ENCODE measurements around the gene RMRP.

RMRP gene

DNA sequence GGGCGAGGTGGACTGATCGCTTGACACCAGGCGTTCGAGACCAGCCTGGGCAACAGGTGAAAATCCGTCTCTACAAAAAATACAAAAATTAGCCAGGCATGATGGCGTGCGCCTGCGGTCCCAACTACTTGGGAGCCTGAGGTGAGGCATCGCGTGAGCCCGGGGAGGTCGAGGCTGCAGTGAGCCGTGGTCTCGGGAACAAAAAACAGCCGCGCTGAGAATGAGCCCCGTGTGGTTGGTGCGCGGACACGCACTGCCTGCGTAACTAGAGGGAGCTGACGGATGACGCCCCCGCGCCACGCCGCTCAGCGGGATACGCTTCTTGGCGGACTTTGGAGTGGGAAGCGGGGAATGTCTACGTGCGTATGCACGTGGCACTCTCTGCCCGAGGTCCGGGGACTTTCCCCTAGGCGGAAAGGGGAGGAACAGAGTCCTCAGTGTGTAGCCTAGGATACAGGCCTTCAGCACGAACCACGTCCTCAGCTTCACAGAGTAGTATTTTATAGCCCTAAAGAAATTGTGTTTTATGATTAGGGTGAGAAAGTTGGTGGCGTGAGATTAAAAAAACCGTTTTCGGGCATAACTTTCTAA, at the start of gene RMRP:
TSS of gene RMRP (minus strand) at position 474 of the 591 bp plus-strand sequence.
- peak; percentile 99 for DNase-seq

DNA sequence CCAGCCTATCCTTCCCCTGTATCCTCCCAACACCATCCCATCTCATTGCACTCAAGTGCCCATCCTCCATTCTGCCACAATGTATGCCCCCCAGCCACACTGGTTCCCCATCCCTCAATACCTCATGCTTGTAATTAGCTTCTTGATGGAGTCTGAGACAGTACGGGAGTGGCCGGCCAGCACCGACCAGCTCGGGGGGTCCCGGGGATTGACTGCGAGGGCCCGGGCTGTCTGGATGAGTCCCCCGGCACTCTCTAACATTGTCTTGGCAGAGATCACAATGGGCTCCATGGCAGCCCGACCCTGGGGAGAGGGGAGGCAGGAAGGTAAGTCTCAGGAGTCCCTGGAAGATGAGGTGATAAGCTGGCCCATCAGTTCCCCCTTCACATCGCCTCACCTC, 49.1 kb upstream of the RMRP start:
- DNase-seq = no peak

DNA sequence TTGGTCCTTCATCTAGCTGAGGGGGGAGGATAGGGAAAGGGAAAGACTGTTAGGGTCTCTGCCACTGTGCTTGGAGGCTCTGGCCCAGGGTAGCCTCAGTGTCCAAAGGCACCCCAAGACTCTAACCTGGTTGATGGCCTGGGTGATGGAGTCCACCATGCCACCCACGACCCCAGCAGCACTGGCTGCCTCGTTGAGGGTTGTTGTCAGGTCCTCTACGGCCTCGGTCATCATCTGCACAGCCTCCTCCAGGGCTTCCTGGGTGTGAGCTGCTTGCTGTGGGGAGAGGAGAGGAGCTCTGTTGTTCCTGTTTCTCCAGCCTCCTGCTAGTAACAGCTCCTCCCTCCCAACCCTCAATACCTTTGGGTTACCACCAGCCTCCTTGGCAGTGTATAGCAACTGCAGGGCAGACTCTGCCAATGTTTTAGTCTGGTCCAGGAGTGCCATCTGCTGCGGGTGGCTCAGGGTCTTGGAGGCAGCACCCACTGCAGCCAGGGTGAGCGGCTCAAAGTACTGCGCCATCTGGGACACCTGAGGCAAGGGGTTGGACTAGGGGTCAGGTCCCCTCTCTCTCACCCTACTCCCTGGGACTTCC, 48.1 kb upstream of the RMRP start:
- no peak for DNase-seq

DNA sequence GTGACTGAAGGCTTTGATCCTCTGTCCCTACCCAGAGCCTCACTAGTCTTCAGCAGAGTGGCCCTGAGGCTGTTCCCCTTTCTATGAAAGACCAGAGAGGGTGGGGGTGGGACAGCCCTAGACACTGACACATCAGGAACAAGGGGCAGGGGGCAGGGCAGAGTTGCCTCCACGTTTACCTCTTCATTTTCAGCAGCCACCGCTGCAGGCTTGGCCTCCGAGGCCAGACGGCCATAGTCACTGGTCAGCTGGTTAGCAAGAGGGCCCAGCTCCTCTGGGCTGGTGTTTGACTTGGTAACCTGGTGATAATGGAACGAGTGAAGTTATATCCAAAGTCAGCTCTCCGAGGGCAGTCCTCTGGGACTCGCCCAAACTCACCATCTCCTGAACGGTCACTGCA, 47.6 kb upstream of the RMRP start:
- DNase-seq = no peak

DNA sequence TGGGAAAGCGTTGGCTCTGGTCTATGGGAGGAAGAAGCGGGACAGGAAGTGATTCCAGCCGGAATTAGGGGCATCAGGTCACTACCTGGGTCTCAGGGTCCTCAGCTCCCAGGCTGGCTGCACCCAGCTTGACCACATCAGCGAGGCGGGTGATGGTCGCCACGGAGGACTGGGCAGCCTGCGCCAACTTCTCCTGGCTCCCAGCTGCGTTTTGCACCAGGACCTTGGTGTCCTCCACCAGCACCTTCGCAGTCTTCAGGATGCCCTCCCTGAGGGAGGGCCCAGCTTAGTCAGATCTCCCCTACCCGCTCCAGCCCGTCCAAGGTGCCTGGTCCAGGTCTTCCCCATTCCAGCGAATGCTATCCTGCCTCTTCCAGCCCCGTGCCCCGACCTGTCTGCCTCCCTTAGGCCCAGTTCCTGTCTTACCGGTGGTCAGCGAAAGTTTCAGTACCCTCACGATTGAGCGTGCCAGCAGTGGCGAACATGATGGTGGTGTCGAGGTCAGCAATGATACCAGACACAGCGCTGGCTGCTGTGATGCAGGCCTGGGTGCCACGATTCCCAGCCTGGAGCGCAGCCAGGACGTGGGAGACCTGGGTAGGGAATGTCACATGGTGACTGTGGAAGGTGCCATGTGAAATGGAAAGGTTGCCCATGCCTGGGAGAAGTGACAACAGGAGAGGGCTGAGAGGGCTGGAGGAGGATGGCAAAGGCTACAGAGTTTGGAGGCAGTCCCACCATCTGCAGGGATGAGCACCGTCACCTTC, 46.3 kb upstream of the RMRP start:
- DNase-seq = no peak

DNA sequence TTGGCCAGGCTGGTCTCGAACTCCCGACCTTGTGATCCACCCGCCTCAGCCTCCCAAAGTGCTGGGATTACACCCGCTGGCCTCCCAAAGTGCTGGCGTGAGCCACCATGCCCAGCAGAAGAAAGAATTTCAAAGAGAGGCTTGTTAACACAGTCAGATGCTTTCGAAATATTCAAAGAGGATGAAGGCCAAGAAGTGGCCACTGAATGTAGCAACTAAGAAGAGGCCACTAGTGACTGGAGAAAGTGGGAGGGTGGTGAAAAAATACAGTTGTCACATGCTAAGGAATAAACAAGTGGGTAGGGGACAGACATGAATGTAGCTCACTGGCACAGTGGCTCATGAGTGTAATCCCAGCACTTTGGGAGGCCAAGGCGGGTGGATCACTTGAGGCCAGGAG, 44.9 kb upstream of the RMRP start:
- no peak for DNase-seq

DNA sequence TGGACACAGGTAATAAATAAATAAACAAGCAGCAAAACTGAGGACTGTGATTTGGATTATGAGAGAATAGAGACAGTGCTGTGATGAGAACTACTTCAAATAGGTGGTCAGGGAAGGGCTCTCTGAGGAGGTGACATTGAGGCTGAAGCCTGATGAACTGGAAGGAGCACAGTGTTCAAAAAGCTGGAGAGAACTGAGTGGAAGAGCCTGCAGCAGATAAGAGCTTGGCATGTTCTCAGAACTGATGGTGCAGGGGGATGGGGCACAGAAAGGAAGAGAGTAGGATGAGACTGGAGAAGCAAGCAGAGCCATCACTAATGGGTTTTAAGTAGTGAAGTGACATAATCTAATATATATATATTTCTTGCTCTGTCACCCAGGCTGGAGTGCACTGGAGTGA, 43.1 kb upstream of the RMRP start:
- DNase-seq = no peak

DNA sequence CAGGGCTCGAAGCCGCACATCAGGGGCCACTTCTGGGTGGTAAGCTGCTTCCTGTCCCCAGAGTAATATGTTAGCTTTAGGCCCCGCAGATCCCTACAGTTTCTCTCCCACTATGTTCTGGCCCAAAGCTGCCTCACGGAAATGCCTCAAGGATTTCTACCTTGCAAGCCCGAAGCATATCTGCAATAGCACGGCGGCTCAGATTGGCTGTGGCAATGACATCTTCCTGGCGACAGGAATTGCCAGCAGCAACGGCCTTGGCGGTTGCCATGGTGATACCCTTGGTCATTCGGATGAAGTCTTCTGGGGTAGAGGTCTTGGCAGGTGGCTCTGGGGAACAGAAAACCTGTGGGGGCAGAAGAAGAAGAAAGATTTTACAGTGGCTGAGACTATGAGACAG, 42.2 kb upstream of the RMRP start:
- no peak for DNase-seq

DNA sequence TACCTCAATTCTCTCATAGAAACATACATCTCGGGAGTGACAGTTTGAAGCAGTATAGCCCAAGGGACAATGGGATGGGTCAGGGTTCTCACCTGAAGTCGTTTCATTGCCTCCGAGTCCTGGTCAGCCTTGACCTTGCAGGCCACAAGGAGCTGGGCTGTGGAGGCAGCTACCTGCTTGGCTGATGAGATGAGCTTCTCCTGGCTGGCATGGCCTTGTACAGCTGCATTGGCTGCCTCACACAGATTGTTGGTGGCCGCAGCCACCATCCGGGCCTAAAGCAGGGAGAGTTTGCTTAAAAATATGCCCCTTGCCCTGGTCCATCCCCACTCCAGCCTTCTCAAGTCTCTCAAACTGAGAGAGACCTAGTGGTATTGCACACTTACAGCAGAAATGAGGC, 40.4 kb upstream of the RMRP start:
- DNase-seq = no peak

DNA sequence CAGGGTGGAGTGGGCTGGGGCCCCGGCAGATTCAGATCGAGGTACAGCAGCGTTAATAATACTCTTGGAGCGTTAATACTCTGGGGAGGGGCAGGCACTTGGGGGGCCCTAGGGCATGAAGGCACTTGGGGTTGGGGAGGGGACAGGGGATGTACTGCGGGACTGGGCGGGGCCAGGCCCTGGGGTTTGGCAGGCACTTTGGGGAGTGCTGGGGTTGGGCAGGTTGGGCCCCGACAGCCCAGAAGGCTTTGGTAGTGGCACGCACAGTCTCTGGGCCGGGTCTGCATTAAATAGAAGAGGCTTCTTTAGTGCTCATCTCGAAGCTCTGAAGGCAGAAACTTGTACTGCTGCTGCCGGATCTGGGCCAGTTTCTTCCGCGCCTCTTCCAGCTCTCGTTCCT, 39.7 kb upstream of the RMRP start:
- no peak for DNase-seq

DNA sequence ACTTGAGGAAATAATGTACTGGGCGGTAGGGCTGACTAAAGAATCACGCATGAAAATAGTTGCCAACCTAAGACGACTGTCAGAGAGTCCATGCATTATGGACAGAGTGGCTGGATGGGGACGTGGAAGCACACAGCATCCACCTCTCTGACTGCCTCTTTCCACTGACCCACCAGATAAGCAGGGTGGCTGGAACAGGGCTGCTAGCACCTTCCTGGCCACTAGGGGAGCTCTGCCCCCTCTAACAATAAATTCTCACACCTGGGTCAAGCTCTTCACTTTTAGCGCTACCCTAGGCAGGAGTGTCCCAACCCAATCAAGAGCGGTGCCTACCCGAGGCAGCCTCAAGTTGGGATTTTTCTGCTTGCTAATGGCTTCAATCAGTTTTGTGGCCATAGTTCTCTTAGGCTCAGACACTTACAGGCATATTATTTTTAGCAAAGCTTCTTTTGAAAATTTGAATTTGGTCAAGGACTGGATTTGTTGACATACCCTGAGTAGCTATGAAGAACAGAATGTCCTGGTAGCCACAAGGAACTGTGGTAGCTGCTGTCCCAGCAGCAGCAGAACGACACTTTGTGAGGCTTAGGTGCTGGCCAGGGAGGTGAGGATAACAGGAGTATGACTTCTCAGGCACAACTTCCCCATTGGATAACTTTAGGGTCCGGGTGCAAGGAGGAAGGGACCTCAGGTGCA, 38.8 kb upstream of the RMRP start:
- DNase-seq = peak; percentile 76

DNA sequence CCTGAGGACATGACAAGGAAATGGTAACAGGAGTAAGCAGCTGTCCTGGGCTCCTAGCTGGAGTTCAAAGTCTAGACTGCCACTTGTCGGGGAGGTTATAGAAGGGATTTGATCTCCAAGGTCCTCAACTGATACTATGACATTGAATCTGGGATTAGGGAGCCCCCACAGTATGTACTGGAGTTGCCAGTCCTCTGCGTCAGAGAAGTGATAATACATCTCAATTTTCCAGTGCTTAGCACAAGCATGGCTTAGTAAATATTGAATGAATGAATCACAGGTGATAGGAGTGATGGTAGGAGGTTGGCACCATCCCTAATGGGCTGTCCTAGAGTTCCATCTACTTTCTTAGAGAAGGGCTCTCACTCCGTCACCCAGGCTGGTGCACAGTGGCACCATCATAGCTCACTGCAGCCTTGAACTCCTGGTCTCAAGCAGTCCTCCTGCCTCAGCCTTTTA, 38.2 kb upstream of the RMRP start:
- peak; percentile 91 for DNase-seq

DNA sequence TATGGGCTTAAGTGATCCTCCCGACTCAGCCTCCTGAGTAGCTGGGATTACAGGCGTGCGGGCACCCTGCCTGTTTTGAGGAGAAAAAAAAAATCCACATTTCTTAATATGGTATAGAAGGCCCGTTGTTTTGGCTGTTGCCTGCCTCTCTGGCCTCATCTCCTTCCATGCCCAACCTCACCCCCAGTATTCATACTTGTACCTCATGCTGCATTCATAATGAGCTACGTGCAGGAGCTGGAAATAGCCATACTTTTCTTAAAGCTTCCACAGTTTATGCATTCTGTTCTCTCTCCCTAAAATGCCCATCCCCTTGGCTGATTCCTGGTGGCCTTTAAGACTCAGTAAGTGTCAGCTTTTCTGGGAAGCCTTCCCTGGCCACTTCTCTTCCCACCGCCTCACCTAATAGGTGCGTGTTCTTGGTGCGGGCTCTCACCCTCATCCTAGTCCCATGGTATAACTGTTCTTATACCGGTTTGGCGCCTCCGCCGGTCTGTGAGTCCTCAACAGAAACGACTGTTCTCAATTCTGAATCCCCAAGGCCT, 34.0 kb upstream of the RMRP start:
- DNase-seq = peak; percentile 15

DNA sequence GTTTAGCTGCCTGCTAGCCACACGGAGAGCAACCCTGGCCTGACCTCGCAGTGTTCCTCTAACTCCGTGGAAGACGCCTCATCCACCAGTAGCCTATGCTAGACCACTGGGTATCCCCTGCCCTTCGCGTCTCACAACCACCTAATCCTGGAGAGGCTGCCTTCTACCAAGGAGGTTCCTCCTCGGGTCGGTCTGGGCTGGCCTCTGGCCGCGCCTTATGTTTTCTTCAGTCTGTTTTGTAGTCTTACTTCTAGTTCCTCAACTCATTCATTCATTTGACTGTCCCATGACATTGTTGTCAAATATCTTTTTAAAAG, 33.5 kb upstream of the RMRP start:
- DNase-seq = no peak

DNA sequence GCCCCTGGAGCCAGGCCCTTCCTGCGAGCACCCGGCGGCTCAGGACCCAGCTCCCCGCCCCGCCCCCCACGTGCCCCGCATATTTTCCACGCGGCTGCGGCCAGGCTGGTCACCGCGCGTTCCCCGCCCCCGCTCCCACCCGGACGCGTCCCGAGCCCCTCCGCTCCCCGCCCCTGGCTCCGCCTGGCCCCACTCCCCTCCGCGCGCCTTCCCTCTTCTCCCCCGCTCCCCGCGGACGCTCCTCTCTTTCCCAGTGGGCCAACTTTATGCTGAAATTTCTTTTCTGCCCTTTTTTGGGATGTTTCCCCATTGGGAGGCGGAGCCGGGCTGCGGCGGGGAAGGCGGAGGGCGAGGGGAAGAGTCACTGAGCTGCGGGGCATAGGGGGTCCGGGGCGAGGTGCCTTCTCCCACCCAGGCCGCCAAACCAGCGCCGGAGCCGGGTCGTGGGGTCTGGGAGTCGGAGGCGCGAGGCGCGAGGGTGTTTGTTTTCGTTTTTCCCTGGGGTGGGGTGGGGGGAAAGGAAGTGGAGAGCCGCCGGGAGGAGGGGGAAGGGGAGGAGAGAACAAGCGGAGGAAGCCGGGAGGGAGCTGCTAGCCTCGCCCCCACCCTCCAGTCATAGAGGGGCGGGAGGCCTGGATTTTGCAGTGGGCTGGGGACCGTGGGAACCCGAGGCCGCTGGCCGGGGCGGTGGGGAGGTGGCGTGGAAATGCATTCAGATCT, 33.0 kb upstream of the RMRP start:
- DNase-seq = peak; percentile 59

DNA sequence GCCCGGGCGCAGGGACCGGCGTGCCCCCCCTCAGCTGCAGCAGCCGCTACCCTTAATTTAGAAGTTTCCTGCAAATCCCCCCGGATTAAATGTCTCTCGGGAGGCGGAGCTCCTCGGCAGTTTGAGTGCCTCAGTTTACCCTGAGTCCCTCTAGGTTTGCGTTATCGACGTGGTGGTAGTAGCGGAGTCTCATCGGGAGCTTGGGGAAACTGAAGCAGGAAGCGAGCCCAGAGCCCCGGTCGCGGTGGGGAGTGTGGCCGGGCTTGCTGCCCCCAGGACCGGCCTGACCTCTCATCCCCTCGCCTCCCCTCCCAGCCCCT, 32.4 kb upstream of the RMRP start:
- peak; percentile 23 for DNase-seq

DNA sequence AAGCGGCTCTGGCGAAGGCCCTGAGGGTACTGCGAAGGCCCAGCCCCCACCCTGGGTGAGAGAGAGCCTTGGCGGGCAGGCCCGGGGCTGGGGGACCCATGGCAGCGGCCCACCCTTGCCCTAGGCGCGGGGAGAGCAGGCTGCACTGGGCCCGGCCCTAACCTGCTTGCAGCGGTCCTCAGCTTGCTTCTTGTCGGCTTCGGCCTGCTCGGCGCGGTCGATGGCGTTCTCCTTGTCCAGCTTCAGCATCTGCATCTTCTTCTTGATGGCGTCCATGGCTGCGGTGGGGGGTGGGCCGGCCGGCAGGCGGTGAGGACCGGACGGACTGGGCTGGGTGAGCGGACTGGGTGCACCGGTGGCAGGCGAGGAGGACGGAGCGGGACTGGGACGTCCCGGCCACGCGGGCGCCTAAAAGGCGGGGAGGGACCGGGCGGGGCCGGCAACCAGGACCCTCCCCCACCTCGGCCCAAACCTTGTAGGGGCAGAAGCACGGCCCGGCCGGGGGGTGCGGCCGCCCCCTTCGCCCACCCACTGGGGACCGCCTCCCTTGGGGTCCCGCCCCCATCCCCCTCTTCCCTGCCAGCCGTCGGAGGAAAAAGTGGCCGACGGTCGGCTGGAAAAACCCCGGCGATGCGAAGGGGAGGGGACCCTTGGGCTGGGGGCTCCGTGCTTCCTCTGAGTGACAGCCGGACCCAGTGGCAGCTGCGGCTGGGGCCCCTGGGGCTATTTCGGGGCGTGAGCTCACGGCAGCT, 31.9 kb upstream of the RMRP start, which contains the start of gene TPM2:
TSS of gene TPM2 (minus strand) at position 384 of the 752 bp plus-strand sequence. CDS start at position 276, 108 bp downstream.
- DNase-seq = no peak

DNA sequence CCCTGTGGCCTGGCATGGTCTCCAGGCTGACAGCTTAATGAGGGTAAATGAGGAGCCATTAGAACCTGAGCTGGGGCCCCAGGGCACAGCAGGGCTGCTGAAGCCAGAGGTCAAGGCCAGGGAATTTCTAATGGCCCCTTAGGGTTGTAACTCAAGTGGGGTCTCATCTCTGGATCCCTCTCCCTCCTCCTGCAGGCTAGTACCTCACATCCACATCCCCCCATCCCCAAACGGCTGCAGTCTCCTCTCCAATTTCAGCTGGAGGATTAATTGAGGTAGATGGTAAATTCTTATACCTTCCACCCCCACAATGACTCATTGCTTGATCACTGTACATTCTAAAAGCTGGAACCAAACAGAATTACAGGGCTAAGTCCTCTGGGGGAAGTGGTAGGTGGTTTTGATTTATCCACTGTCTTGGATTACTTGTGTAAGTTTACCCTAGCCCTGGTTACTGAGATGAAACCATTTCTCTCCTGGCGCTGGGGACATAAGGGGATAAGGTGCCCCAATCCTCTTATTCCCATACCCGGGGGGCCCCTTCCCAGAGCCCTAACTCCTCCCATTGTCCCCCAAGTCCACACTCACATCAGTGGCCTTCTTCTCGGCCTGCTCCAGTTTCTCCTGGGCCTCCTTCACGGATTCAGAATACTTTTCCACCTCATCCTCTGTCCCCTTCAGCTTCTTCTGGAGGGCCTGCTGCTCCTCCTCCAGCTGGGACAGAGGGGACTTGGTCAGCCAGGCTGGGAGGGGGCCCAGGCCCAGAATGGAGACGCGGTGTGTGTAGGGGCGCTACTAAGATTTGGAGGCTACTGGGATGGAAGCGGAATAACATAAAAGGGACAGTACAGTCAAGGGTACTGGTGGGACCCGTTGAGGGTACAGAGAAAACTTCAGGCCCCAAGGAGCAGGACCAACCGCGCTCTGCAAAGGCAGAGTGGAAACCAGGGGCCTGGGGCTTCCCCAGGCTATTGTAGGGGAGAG, 31.0 kb upstream of the RMRP start:
- DNase-seq = peak; percentile 33

DNA sequence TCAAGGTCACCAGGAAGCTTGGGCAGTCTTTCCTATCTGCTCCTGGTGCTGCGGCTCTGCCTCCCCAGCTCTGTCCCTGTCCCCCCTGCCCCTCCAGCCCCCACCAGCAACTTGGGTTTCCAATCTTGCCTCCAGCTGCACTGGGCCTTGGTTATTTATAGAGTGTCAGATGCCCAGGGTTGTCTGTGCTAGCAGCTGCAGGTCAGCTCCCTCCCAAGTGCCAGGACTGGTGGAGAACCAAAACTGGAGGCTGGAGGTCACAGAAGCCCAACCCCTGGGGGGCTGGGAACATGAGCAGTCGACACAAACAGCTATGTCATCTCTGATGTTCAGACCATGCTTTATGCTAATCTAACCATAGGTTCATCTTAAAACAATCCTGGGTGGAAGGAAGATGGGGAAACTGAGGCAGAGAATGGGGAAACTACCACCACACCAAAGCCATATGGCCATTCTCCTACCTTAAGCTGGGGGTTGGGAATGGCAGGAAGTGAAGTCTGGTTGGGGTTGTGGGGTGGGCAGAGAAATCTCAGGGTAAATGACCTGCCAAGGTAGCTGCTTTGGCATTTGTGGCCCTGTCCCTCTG, 30.2 kb upstream of the RMRP start:
- DNase-seq = no peak

DNA sequence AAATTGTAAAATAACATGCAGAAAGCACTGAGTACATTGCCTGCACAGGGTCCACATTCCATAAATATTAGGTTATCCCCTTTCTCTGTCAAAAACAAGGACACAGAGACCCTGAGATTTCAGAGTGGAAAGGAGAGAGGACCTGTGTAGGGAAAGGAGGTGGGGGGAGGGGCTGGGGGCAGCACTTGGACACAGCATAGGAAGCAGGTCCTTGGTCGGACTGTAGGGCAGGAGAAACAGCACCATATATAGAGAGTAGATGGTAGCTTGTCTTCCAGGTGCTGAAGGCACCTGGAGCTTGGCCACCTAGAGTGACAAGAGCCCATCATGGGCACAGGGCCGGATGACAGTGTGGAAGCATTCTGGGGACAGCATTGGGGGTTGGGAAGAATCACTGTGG, 29.5 kb upstream of the RMRP start:
- no peak for DNase-seq
